DOHH2 (cell line): ENCODE results near the gene TMEM255B.
"Not testable (repeated sequence)": the region's sequence is repeated elsewhere in the genome, so short reads cannot be mapped to it uniquely, and the experiment has no call there.

Source experiments
- H3F3A ChIP-seq: fragments of 200-600 bp; sonication (generic), shearing (Covaris generic); 2 replicates; pipeline ENCODE4 v1.6.0; 2016; ENCODE audit warnings: antibody characterized with exemption, mild to moderate bottlenecking; ENCODE audit not compliant: control insufficient read depth, insufficient read depth
- H3K27ac ChIP-seq: fragments of 200-600 bp; sonication (generic); 2 replicates; pipeline ENCODE4 v1.5.1; 2014; ENCODE audit warnings: low read depth, mild to moderate bottlenecking, low read length, moderate library complexity
- H3K27me3 ChIP-seq: fragments of 200-600 bp; sonication (generic); 2 replicates; pipeline ENCODE4 v1.6.1; 2014; ENCODE audit warnings: mild to moderate bottlenecking, low read length, mixed read lengths; ENCODE audit not compliant: control insufficient read depth
- H3K36me3 ChIP-seq: fragments of 200-600 bp; sonication (generic); 2 replicates; pipeline ENCODE4 v1.6.1; 2014; ENCODE audit warnings: mild to moderate bottlenecking, low read length, moderate library complexity, mixed read lengths; ENCODE audit not compliant: control insufficient read depth
- H3K4me1 ChIP-seq: fragments of 200-600 bp; sonication (generic); 2 replicates; pipeline ENCODE4 v1.6.1; 2014; ENCODE audit warnings: mild to moderate bottlenecking, low read length, mixed read lengths; ENCODE audit not compliant: control insufficient read depth
- H3K4me2 ChIP-seq: fragments of 200-600 bp; sonication (generic); 2 replicates; pipeline ENCODE4 v1.6.0; 2014; ENCODE audit warnings: mild to moderate bottlenecking, low read length, moderate library complexity
- H3K4me3 ChIP-seq: fragments of 200-600 bp; sonication (generic); 2 replicates; pipeline ENCODE4 v1.5.1; 2014; ENCODE audit warnings: mild to moderate bottlenecking, low read length, mixed read lengths
- H3K79me2 ChIP-seq: fragments of 200-600 bp; sonication (generic); 2 replicates; pipeline ENCODE4 v1.6.1; 2014; ENCODE audit warnings: mild to moderate bottlenecking, low read length, mixed read lengths; ENCODE audit not compliant: control insufficient read depth
- H3K9me2 ChIP-seq: fragments of 200-600 bp; sonication (generic); replicated peaks from 2 replicates; pipeline ENCODE4 v1.6.1; 2014; ENCODE audit warnings: mild to moderate bottlenecking, low read length, mixed read lengths; ENCODE audit not compliant: control insufficient read depth
- H3K9me3 ChIP-seq: fragments of 200-600 bp; sonication (generic); 2 replicates; pipeline ENCODE4 v1.6.1; 2014; ENCODE audit warnings: antibody characterized with exemption, low read length, mixed read lengths; ENCODE audit not compliant: control insufficient read depth, insufficient read depth
- H4K20me1 ChIP-seq: fragments of 200-600 bp; sonication (generic); 2 replicates; pipeline ENCODE4 v1.6.0; 2014; ENCODE audit warnings: low read depth, mild to moderate bottlenecking, antibody characterized with exemption, low read length, moderate library complexity; ENCODE audit not compliant: control insufficient read depth, insufficient read depth
- CTCF ChIP-seq: fragments of 200-600 bp; sonication (generic); IDR thresholded peaks from one replicate; pipeline ENCODE4 v1.5.1; 2014; ENCODE audit warnings: antibody characterized with exemption, mild to moderate bottlenecking, low read depth, low read length; ENCODE audit not compliant: poor library complexity, severe bottlenecking
- EZH2phosphoT487 ChIP-seq: fragments of 200-600 bp; sonication (generic); IDR thresholded peaks from 2 replicates; pipeline ENCODE4 v1.6.1; 2017; ENCODE audit warnings: borderline replicate concordance, mild to moderate bottlenecking, antibody characterized with exemption, low read length, moderate library complexity, mixed read lengths

Gene TMEM255B

GRCh38 chr13:113793718-113794085, 34.7 kb downstream of the TMEM255B start:
- no peak overlapping the region for H3K27ac ChIP-seq
- H3K4me1 ChIP-seq = no peaks in the 10 kb centered on the region
- no peaks in the 10 kb centered on the region for H3K79me2 ChIP-seq
- H3K9me2 ChIP-seq = no peaks in the 10 kb centered on the region
- H4K20me1 ChIP-seq = no peaks in the 10 kb centered on the region; the same call in 1 of the 2 replicates
- H3K27me3 ChIP-seq = no peaks in the 10 kb centered on the region
- no peaks in the 10 kb centered on the region for H3K36me3 ChIP-seq
- no peaks in the 10 kb centered on the region for H3F3A ChIP-seq
- TF ChIP-seq CTCF = no peak
- TF ChIP-seq EZH2phosphoT487 = no peak
- H3K4me3 ChIP-seq = no peak overlapping the region
- no peaks in the 10 kb centered on the region for H3K9me3 ChIP-seq
- no peak overlapping the region for H3K4me2 ChIP-seq

DNA sequence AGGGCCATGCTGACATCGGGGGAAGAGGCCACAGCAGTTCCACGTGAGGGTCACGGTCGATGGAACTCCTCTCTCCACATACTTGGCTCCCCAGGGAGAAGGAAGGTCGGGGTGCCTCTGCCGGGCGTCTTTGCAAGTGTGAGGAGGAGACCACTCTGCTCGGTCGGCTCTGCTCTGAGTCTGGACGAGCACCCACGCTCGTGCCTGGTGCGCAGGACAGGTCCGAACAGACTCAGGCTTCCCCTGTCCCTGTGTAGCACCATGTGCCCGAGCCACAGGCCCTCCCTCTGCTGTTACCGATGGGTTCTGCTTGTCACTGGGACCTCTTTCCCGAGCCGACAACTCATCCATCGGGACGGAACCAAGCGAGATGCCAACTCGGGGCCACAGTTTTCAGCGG, 35.1 kb downstream of the TMEM255B start:
- TF ChIP-seq CTCF (no peak), EZH2phosphoT487 (no peak)
- Histone ChIP-seq H3K9me2 (no peaks in the 10 kb centered on the region), H3K4me3 (no peak overlapping the region), H4K20me1 (no peaks in the 10 kb centered on the region), H3F3A (no peaks in the 10 kb centered on the region), H3K27me3 (no peaks in the 10 kb centered on the region), H3K27ac (no peak overlapping the region), H3K4me2 (no peak overlapping the region), H3K9me3 (no peaks in the 10 kb centered on the region), H3K36me3 (no peaks in the 10 kb centered on the region), H3K4me1 (no peaks in the 10 kb centered on the region), H3K79me2 (no peaks in the 10 kb centered on the region)

GRCh38 chr13:113794764-113795173, 35.7 kb downstream of the TMEM255B start:
- H3F3A ChIP-seq = no peaks in the 10 kb centered on the region
- no peak overlapping the region for H3K4me3 ChIP-seq
- no peak overlapping the region for H3K4me2 ChIP-seq
- H3K9me3 ChIP-seq = no peaks in the 10 kb centered on the region
- TF ChIP-seq EZH2phosphoT487 (no peak), CTCF (no peak)
- H3K27me3 ChIP-seq = no peaks in the 10 kb centered on the region
- no peaks in the 10 kb centered on the region for H3K9me2 ChIP-seq
- no peaks in the 10 kb centered on the region for H3K79me2 ChIP-seq
- H3K27ac ChIP-seq = no peak overlapping the region
- no peaks in the 10 kb centered on the region for H3K4me1 ChIP-seq
- no peaks in the 10 kb centered on the region for H3K36me3 ChIP-seq
- no peaks in the 10 kb centered on the region for H4K20me1 ChIP-seq

GRCh38 chr13:113795362-113795761, 36.3 kb downstream of the TMEM255B start:
- H3K36me3 ChIP-seq, H3K27me3 ChIP-seq, H3K79me2 ChIP-seq, H3K4me1 ChIP-seq, H3K27ac ChIP-seq, H4K20me1 ChIP-seq, H3K4me2 ChIP-seq, H3K4me3 ChIP-seq, H3K9me3 ChIP-seq, H3F3A ChIP-seq, H3K9me2 ChIP-seq: not testable (repeated sequence)
